ENCODE data around the gene BPNT1.

GRCh38 chr1:220031287-220031686 is 58.3 kb downstream of the BPNT1 start:
- no peak for TF ChIP-seq CTCF (IDR thresholded peaks at IDR 0.05; ENCODE audit: low read depth, low read length, missing input control)
- TF ChIP-seq JUND (IDR thresholded peaks at IDR 0.05): no peak
- TF ChIP-seq EGR1 (IDR thresholded peaks at IDR 0.05; ENCODE audit: low read depth in 2 of 2): no peak
- no peak for TF ChIP-seq RAD21 (IDR thresholded peaks at IDR 0.05)
- no peak for TF ChIP-seq FOXA1 (IDR thresholded peaks at IDR 0.05)
- no peak for TF ChIP-seq ZBTB33 (IDR thresholded peaks at IDR 0.05)
- TF ChIP-seq TAF1 (conservative IDR thresholded peaks at IDR 0.05): no peak
